ENCODE results near the gene SPSB1.
A peak's percentile ranks its signal among the peaks of the same experiment; 100 is the strongest.

The SPSB1 gene

GRCh38 chr1:9275567-9276034 lies 17.1 kb upstream of the SPSB1 start:
- H3K36me3 ChIP-seq (replicated peaks; ENCODE audit: insufficient read depth, low read length): no peaks in the 10 kb centered on the region
- no peaks in the 10 kb centered on the region for H3K9me2 ChIP-seq (replicated peaks; ENCODE audit: insufficient read depth, low read length)
- no peaks in the 10 kb centered on the region for H4K20me1 ChIP-seq (ENCODE audit: insufficient read depth, low read length)
- DNase-seq: peak; percentile 96
- H3K4me2 ChIP-seq (ENCODE audit: low read depth, low read length): peak overlapping the region; percentile 64
- no peaks in the 10 kb centered on the region for H3K9me3 ChIP-seq (replicated peaks; ENCODE audit: insufficient read depth, low read length)
- no peaks in the 10 kb centered on the region for H3K79me2 ChIP-seq (ENCODE audit: low read length)
- H3K4me3 ChIP-seq (ENCODE audit: low read length): no peak overlapping the region
- H2AFZ ChIP-seq (ENCODE audit: low read length): peak overlapping the region; percentile 17; the same call in 1 of the 2 replicates
- no peak for TF ChIP-seq CTCF (IDR thresholded peaks at IDR 0.05; ENCODE audit: low read length)
- no peak for TF ChIP-seq EZH2phosphoT487 (IDR thresholded peaks at IDR 0.05; ENCODE audit: low read length)
- no peak for TF ChIP-seq EZH2 (optimal IDR thresholded peaks at IDR 0.05; ENCODE audit: low read depth, low read length)
- peak overlapping the region; percentile 47; the same call in 1 of the 2 replicates for H3K9ac ChIP-seq (ENCODE audit: low read length)
- no peaks in the 10 kb centered on the region for H3K27me3 ChIP-seq (replicated peaks; ENCODE audit: insufficient read depth, low read length)
- H3K4me1 ChIP-seq (ENCODE audit: low read length): peaks cover 16% of the 10 kb centered on the region
- peak overlapping the region; percentile 82 for H3K27ac ChIP-seq (ENCODE audit: low read length)
- peaks cover 7% of the 10 kb centered on the region; the same call in 1 of the 2 replicates for H3F3A ChIP-seq (ENCODE audit: insufficient read depth, low read length)

DNA sequence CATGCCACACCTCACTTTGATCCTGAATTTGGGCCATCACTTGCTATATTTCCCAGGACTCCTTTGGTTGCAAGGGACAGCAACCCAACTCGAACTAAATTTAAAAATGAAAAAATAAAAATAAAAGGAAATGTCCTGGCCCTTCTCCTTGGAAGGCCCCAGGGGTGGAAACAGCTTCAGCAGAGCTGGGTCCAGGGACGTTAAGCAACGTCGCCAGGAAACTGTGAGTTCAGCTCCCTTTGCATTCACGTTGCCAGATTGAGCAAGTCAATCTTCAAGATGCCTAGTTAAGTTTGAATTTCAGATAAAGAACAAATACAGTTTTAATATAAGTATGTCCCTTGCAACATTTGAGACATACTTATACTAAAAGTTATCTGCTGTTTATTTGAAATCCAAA lies 14.6 kb upstream of the SPSB1 start:
- DNase-seq: no peak
- Histone ChIP-seq H3K9me3 (replicated peaks; ENCODE audit: insufficient read depth, low read length) (no peaks in the 10 kb centered on the region), H4K20me1 (ENCODE audit: insufficient read depth, low read length) (no peaks in the 10 kb centered on the region), H3K4me1 (ENCODE audit: low read length) (peaks cover 40% of the 10 kb centered on the region), H3K9me2 (replicated peaks; ENCODE audit: insufficient read depth, low read length) (no peaks in the 10 kb centered on the region), H3K79me2 (ENCODE audit: low read length) (no peaks in the 10 kb centered on the region), H2AFZ (ENCODE audit: low read length) (no peak overlapping the region), H3F3A (ENCODE audit: insufficient read depth, low read length) (peaks cover 24% of the 10 kb centered on the region; the same call in 1 of the 2 replicates), H3K4me2 (ENCODE audit: low read depth, low read length) (no peak overlapping the region), H3K4me3 (ENCODE audit: low read length) (no peak overlapping the region), H3K27ac (ENCODE audit: low read length) (no peak overlapping the region), H3K27me3 (replicated peaks; ENCODE audit: insufficient read depth, low read length) (no peaks in the 10 kb centered on the region), H3K36me3 (replicated peaks; ENCODE audit: insufficient read depth, low read length) (no peaks in the 10 kb centered on the region), H3K9ac (ENCODE audit: low read length) (no peak overlapping the region)
- TF ChIP-seq CTCF (IDR thresholded peaks at IDR 0.05; ENCODE audit: low read length) (no peak), EZH2phosphoT487 (IDR thresholded peaks at IDR 0.05; ENCODE audit: low read length) (no peak), EZH2 (optimal IDR thresholded peaks at IDR 0.05; ENCODE audit: low read depth, low read length) (no peak)

GRCh38 chr1:9278585-9279153 lies 14.0 kb upstream of the SPSB1 start:
- no peak overlapping the region for H3K9ac ChIP-seq (ENCODE audit: low read length)
- H3K27me3 ChIP-seq (replicated peaks; ENCODE audit: insufficient read depth, low read length): no peaks in the 10 kb centered on the region
- peaks cover 24% of the 10 kb centered on the region; the same call in 1 of the 2 replicates for H3F3A ChIP-seq (ENCODE audit: insufficient read depth, low read length)
- H3K4me3 ChIP-seq (ENCODE audit: low read length): no peak overlapping the region
- TF ChIP-seq CTCF (IDR thresholded peaks at IDR 0.05; ENCODE audit: low read length): no peak
- no peak for TF ChIP-seq EZH2 (optimal IDR thresholded peaks at IDR 0.05; ENCODE audit: low read depth, low read length)
- TF ChIP-seq EZH2phosphoT487 (IDR thresholded peaks at IDR 0.05; ENCODE audit: low read length): no peak
- no peaks in the 10 kb centered on the region for H3K79me2 ChIP-seq (ENCODE audit: low read length)
- H3K4me1 ChIP-seq (ENCODE audit: low read length): peaks cover 45% of the 10 kb centered on the region
- H3K27ac ChIP-seq (ENCODE audit: low read length): no peak overlapping the region
- no peaks in the 10 kb centered on the region for H4K20me1 ChIP-seq (ENCODE audit: insufficient read depth, low read length)
- H3K4me2 ChIP-seq (ENCODE audit: low read depth, low read length): no peak overlapping the region
- H3K9me3 ChIP-seq (replicated peaks; ENCODE audit: insufficient read depth, low read length): no peaks in the 10 kb centered on the region
- no peaks in the 10 kb centered on the region for H3K36me3 ChIP-seq (replicated peaks; ENCODE audit: insufficient read depth, low read length)
- H2AFZ ChIP-seq (ENCODE audit: low read length): no peak overlapping the region
- no peaks in the 10 kb centered on the region for H3K9me2 ChIP-seq (replicated peaks; ENCODE audit: insufficient read depth, low read length)
- no peak for DNase-seq
